Mesodermal cell (in vitro differentiated cells): ENCODE data around the gene DSTYK.

Source experiments
- H3K27ac ChIP-seq: 2 replicates; pipeline ENCODE4 v1.7.0; 2013; ENCODE audit warnings: mild to moderate bottlenecking, low read depth, low read length, moderate library complexity; ENCODE audit not compliant: severe bottlenecking
- H3K36me3 ChIP-seq: 2 replicates; pipeline ENCODE4 v1.7.1; 2013; ENCODE audit warnings: mild to moderate bottlenecking, low read length, moderate library complexity; ENCODE audit not compliant: control insufficient read depth, insufficient read depth
- H3K4me1 ChIP-seq: one replicate; pipeline ENCODE4 v1.7.1; 2013; ENCODE audit warnings: mild to moderate bottlenecking, low read length; ENCODE audit not compliant: insufficient read depth, control insufficient read depth, poor library complexity, severe bottlenecking
- H3K4me3 ChIP-seq: 2 replicates; pipeline ENCODE4 v1.7.0; 2013; ENCODE audit warnings: low read length, control low read depth, mild to moderate bottlenecking; ENCODE audit not compliant: insufficient read depth, poor library complexity, severe bottlenecking; ENCODE audit errors: extremely low read depth
- H3K9me3 ChIP-seq: 2 replicates; pipeline ENCODE4 v1.7.1; 2013; ENCODE audit warnings: mild to moderate bottlenecking, low read length, moderate library complexity; ENCODE audit not compliant: control insufficient read depth
- WGBS, 2 experiments: methylation state at CpG; one replicate each; pipeline ENCODE4 v1.1.5; 2013; ENCODE audit warnings: missing lambda C conversion rate in 2 of 2; ENCODE audit not compliant: insufficient coverage in 2 of 2; 5-methylcytosine and 5-hydroxymethylcytosine counted together

The DSTYK gene

GRCh38 chr1:205147191-205147835 lies 64.2 kb downstream of the DSTYK start:
- H3K36me3 ChIP-seq: peaks cover 24% of the 10 kb centered on the region
- H3K4me1 ChIP-seq: peaks cover 12% of the 10 kb centered on the region
- WGBS, 2 experiments: 80 to 85% methylated on average over 4 of the region's 6 CpGs
- no peak overlapping the region for H3K27ac ChIP-seq
- no peak overlapping the region for H3K4me3 ChIP-seq
- no peaks in the 10 kb centered on the region for H3K9me3 ChIP-seq

- Histone ChIP-seq H3K27ac (peak overlapping the region; percentile 24), H3K4me1 (peaks cover 12% of the 10 kb centered on the region), H3K4me3 (no peak overlapping the region), H3K9me3 (no peaks in the 10 kb centered on the region), H3K36me3 (peaks cover 7% of the 10 kb centered on the region)
- WGBS, 2 experiments: no CpG with 5 or more reads among the region's 1 CpG
These were observed 66.8 kb downstream of the DSTYK start for GRCh38 chr1:205144751-205145150.

GRCh38 chr1:205144046-205144720 lies 67.3 kb downstream of the DSTYK start:
- H3K9me3 ChIP-seq: no peaks in the 10 kb centered on the region
- H3K36me3 ChIP-seq: peaks cover 7% of the 10 kb centered on the region
- peaks cover 12% of the 10 kb centered on the region for H3K4me1 ChIP-seq
- whole genome bisulfite sequencing, 2 experiments: 75 to 100% methylated on average over 1 of the region's 1 CpG
- H3K4me3 ChIP-seq: no peak overlapping the region
- no peak overlapping the region for H3K27ac ChIP-seq

GRCh38 chr1:205142102-205142469 lies 69.4 kb downstream of the DSTYK start:
- H3K4me1 ChIP-seq: peaks cover 12% of the 10 kb centered on the region
- no peak overlapping the region for H3K4me3 ChIP-seq
- no peaks in the 10 kb centered on the region for H3K36me3 ChIP-seq
- WGBS, 2 experiments: 14% methylated on average over 1 of the region's 2 CpGs; no CpG with 5 or more reads in 1 of the 2 experiments
- H3K27ac ChIP-seq: no peak overlapping the region
- H3K9me3 ChIP-seq: no peaks in the 10 kb centered on the region

GRCh38 chr1:205141236-205142101 lies 70.0 kb downstream of the DSTYK start:
- 27 to 33% methylated on average over 9 of the region's 12 CpGs for WGBS, 2 experiments
- H3K4me1 ChIP-seq: peaks cover 12% of the 10 kb centered on the region
- H3K27ac ChIP-seq: no peak overlapping the region
- H3K36me3 ChIP-seq: no peaks in the 10 kb centered on the region
- no peak overlapping the region for H3K4me3 ChIP-seq
- no peaks in the 10 kb centered on the region for H3K9me3 ChIP-seq

- 97 to 100% methylated on average over 3 to 4 of the region's 4 CpGs for WGBS, 2 experiments
- Histone ChIP-seq H3K36me3 (no peaks in the 10 kb centered on the region), H3K4me3 (no peak overlapping the region), H3K27ac (no peak overlapping the region), H3K4me1 (peaks cover 11% of the 10 kb centered on the region), H3K9me3 (no peaks in the 10 kb centered on the region)
These were observed 71.4 kb downstream of the DSTYK start for GRCh38 chr1:205140113-205140512.

- Histone ChIP-seq H3K4me3 (no peak overlapping the region), H3K27ac (no peak overlapping the region), H3K36me3 (no peaks in the 10 kb centered on the region), H3K4me1 (no peaks in the 10 kb centered on the region), H3K9me3 (no peaks in the 10 kb centered on the region)
- WGBS, 2 experiments: 79 to 81% methylated on average over 3 of the region's 3 CpGs
These were observed 73.6 kb downstream of the DSTYK start for GRCh38 chr1:205137901-205138300.

GRCh38 chr1:205133287-205133686 lies 78.2 kb downstream of the DSTYK start:
- no peaks in the 10 kb centered on the region for H3K36me3 ChIP-seq
- H3K27ac ChIP-seq: no peak overlapping the region
- H3K9me3 ChIP-seq: no peaks in the 10 kb centered on the region
- H3K4me1 ChIP-seq: no peaks in the 10 kb centered on the region
- WGBS, 2 experiments: 100% methylated on average over 1 of the region's 1 CpG; no CpG with 5 or more reads in 1 of the 2 experiments
- H3K4me3 ChIP-seq: no peak overlapping the region

- Histone ChIP-seq H3K4me3 (no peak overlapping the region), H3K4me1 (no peaks in the 10 kb centered on the region)
- 86 to 90% methylated on average over 1 of the region's 4 CpGs for WGBS, 2 experiments
These were observed 82.0 kb downstream of the DSTYK start for GRCh38 chr1:205129447-205130029.

GRCh38 chr1:205128050-205128449 lies 83.5 kb downstream of the DSTYK start:
- H3K4me3 ChIP-seq: no peak overlapping the region
- no peaks in the 10 kb centered on the region for H3K36me3 ChIP-seq
- H3K9me3 ChIP-seq: no peaks in the 10 kb centered on the region
- H3K27ac ChIP-seq: no peak overlapping the region
- H3K4me1 ChIP-seq: no peaks in the 10 kb centered on the region
- WGBS, 2 experiments: 90% methylated on average over 2 of the region's 2 CpGs; no CpG with 5 or more reads in 1 of the 2 experiments

More at GRCh38 chr1:205129447-205130029, 82.0 kb downstream of the DSTYK start:
- H3K36me3 ChIP-seq: no peaks in the 10 kb centered on the region
- no peak overlapping the region for H3K27ac ChIP-seq
- no peaks in the 10 kb centered on the region for H3K9me3 ChIP-seq
